HG02970 (cell line): ENCODE results near the gene BEAN1.

Source experiments
- ATAC-seq: cut with Tn5 transposase; IDR thresholded peaks from one replicate; pipeline ENCODE4 v1.9.1; 2021; ENCODE audit warnings: mild to moderate bottlenecking, moderate library complexity, moderate number of reproducible peaks; ENCODE audit not compliant: unreplicated experiment, low FRiP score

BEAN1 gene

DNA sequence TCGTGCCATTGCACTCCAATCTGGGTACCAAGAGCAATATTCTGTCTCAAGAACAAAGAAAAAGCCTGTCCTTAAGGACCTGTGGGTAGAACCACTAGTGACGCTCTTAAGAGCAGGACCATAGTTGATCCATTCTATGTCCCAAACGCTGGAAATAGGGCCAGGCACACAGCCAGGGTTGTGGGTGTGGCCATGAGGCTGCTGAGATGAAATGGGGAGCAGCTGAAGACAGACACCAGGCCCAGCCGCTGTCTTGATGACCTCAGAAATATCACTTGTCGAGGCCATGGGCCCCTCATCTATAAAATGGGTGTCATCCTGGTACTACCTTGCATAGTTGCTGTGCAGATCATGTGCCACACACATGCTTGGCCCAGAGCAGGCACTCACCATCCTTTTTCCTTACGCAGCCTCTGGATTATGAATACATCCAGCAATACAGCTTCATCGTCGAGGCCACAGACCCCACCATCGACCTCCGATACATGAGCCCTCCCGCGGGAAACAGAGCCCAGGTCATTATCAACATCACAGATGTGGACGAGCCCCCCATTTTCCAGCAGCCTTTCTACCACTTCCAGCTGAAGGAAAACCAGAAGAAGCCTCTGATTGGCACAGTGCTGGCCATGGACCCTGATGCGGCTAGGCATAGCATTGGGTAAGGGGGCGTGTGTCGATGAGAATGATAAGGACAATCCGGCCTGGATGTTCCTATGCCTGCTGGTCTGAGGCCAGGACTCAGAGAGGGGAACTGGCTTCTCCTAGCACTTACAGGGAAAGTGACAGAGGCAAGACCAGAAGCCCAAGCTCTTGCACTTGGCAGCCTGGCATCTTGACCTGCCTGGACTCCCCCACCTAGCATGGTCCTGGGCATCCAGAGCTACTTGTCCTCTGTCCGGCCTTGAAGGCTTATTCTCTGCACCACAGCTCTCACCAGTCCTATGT lies 35.1 kb upstream of the BEAN1 start:
- no peak for ATAC-seq

DNA sequence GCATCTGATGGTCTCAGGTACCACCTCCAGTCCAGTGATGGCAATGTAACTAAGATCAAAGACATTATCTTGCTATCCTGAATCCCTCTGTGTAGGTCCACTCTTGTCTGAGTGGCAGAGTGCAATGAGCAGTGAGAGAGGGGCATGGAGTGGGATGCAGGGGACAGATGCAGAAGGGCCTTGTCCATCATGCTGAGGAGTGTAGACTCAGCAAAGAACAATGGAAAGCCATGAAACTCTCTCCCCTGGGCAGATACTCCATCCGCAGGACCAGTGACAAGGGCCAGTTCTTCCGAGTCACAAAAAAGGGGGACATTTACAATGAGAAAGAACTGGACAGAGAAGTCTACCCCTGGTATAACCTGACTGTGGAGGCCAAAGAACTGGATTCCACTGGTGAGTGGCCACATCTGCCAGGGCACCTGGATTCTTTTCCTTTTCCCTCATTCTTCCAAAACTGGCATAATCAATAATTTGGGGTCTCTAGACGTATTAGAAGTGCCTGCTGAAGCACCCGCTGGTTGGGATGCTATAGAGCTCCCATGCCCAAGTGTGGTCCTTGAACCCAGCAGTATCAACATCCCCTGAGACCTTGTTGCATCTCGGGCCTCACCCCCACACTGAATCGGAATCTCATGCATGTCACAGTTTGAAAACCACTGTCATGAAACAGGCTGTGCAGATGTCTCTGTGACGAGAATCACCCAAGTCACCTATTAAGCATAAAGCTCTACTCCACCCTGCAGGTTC lies 31.1 kb upstream of the BEAN1 start:
- no peak for ATAC-seq

DNA sequence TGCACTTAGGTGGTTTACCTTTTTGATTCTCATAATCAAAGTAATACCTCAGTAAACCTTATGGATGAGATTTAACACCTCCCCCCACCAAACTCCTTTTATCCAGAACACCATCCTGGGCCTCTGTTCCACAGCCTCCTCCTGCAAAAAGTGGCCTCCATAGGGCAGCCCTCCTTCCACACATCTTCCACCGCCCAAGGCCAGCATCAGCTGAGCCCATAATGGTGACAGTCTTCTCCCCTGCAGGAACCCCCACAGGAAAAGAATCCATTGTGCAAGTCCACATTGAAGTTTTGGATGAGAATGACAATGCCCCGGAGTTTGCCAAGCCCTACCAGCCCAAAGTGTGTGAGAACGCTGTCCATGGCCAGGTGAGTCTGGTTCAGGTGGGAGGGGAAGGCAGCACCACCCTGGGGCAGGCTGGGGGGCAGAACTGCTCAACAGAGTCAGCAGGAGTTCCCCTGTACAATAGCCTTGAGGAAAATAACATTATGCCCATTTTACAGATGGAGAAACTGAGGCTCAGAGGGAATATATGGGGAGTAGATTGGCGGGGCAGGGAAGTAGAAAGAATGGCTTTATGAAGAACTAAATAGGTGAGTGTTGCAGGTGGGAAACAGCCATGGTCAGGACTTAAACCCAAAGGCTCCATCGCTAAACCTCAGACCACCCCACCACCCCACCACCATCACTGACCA lies 29.2 kb upstream of the BEAN1 start:
- ATAC-seq: no peak

DNA sequence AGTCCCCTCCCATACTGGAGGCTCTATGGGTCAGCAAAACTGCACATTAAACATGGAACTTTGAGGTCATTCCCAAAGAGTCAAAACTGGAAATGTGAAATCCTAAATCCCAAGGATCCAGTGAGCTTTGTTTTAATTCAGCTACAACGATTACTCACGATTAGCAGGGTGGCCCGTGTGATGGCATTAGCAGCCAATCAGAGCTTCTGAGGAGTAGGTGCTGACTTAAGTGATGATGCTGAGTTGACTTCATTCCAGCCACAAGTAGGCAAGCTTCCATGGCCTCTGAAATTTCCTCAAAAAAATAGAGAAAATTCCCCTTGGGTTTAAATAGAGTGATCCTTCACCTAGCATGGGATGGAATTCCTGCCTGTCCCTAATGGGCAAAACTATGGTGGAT lies 28.1 kb upstream of the BEAN1 start:
- no peak for ATAC-seq

DNA sequence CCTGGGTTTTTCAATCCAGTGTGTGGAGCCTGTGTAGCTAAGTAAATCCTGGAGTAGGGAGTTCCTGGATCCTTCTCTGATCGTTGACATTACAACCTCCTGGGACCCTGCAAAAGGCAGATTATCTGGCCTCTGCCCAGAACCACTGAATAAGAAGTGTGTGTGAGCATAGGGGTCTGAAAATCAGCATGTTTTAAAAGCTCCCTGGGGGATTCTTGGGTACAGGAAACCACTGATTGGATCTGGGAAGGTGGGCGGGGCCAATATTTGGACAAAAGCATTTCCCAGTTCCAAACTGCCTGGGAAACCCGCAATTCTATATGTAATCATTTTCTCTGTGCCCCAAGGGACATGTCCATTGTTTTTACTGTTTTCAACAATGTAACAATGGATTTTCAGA lies 27.2 kb upstream of the BEAN1 start:
- ATAC-seq: no peak

DNA sequence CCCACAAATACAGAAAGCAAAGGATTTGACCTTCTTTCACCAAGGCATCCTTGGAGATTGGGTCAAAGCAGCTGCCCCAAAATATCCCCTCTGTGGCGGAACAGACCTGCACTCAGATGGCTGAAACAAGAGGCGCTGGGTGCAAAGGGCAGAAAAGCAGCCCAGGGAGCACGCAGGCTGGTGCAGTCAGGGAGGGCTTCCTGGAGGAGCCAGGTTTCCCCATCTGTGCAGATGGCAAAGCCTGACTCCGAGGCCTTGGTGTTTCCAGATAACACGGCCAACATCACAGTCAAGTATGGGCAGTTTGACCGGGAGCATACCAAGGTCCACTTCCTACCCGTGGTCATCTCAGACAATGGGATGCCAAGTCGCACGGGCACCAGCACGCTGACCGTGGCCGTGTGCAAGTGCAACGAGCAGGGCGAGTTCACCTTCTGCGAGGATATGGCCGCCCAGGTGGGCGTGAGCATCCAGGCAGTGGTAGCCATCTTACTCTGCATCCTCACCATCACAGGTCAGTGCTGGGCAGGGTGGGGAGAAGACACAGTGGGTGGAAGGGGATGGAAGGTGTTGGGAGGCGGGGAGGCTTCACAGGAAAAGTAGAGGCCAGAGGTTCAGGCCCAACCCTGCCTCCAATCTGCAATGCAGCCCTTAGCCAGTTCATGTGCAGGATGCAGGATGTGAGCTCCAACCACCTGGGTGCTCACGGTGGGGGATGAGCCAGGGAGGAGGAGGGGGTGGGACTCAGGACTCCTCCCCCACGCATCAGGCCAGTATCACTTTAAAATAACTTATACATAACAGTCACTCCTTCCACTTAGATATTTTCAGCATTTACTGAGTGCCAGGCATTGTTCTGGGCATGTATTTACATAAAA lies 26.4 kb upstream of the BEAN1 start:
- no peak for ATAC-seq

DNA sequence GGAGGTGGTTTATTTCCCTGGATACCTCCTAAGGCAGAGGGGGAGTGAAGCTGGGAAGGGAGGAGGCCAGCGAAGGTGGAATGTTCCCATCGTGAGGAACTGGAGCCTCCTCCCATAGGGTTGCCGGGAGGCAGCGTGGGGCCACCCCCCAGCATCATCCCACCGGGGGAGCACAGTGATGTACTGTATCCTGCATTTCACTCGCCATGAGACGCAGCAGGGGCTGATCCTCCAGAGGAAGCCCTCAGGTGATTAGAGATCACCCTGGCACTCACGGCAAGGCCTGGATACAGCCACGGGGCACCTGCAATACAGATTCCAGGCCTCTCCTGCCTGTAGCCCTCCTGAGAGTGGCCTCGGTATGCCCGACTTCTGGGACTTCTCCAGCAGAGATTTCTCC lies 25.5 kb upstream of the BEAN1 start:
- no peak for ATAC-seq

DNA sequence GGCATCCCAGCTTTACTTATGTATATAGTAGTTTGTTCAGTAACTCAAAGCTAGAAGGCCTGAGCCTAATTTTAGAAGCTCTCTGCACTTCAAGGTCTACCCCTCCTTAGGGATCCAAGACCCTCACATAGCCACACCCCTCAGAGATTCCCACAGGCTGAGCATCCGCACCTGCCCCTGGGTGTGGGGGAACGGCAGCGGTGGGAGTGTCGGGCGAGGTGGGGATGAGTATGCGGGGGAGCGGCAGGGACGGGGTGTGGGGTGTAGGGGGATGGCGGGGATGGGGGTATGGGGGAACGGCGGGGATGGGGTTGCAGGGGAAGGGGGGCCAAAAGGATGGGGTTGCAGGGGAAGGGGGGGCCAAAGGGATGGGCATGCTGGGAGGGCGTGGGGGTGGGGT lies 24.9 kb upstream of the BEAN1 start:
- no peak for ATAC-seq

DNA sequence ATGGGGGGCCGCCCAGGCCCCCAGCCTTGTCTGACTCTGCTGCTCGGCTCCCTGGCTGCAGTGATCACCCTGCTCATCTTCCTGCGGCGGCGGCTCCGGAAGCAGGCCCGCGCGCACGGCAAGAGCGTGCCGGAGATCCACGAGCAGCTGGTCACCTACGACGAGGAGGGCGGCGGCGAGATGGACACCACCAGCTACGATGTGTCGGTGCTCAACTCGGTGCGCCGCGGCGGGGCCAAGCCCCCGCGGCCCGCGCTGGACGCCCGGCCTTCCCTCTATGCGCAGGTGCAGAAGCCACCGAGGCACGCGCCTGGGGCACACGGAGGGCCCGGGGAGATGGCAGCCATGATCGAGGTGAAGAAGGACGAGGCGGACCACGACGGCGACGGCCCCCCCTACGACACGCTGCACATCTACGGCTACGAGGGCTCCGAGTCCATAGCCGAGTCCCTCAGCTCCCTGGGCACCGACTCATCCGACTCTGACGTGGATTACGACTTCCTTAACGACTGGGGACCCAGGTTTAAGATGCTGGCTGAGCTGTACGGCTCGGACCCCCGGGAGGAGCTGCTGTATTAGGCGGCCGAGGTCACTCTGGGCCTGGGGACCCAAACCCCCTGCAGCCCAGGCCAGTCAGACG lies 24.4 kb upstream of the BEAN1 start:
- ATAC-seq: no peak

DNA sequence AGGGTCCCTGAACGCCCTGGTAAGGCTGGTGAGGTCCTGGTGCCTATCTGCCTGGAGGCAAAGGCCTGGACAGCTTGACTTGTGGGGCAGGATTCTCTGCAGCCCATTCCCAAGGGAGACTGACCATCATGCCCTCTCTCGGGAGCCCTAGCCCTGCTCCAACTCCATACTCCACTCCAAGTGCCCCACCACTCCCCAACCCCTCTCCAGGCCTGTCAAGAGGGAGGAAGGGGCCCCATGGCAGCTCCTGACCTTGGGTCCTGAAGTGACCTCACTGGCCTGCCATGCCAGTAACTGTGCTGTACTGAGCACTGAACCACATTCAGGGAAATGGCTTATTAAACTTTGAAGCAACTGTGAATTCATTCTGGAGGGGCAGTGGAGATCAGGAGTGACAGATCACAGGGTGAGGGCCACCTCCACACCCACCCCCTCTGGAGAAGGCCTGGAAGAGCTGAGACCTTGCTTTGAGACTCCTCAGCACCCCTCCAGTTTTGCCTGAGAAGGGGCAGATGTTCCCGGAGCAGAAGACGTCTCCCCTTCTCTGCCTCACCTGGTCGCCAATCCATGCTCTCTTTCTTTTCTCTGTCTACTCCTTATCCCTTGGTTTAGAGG lies 23.5 kb upstream of the BEAN1 start:
- ATAC-seq: no peak

DNA sequence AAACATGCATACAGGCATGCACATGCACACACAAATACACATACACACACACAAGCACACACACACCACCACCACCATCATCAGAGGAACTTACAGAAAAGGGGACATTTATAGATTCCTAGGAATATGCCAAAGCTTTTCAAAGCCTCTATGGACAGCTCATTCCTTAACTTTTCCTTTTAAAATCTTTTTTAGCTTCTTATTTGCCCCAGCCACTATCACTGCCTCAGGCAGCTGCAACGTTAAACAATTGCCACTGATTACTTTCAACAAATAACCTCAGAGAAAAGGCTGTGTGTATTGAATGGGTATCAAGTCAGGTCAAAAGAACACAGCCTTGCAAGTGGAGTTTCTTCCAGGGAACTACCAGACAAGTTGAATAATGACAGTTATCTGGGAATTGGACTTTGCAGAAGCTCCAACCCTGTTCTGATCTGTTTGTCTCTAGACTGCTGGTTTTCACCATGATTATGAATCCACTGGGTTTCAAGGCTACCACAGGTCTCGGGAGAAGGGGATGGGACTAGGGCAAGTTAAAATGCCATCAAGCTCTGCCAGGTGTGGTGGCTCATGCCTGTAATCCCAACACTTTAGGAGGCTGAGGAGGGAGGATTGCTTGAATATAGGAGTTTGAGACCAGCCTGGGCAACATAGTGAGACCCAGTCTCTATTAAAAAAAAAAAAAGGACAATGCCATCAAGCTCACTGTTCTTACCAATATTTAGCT lies 21.9 kb upstream of the BEAN1 start:
- no peak for ATAC-seq

DNA sequence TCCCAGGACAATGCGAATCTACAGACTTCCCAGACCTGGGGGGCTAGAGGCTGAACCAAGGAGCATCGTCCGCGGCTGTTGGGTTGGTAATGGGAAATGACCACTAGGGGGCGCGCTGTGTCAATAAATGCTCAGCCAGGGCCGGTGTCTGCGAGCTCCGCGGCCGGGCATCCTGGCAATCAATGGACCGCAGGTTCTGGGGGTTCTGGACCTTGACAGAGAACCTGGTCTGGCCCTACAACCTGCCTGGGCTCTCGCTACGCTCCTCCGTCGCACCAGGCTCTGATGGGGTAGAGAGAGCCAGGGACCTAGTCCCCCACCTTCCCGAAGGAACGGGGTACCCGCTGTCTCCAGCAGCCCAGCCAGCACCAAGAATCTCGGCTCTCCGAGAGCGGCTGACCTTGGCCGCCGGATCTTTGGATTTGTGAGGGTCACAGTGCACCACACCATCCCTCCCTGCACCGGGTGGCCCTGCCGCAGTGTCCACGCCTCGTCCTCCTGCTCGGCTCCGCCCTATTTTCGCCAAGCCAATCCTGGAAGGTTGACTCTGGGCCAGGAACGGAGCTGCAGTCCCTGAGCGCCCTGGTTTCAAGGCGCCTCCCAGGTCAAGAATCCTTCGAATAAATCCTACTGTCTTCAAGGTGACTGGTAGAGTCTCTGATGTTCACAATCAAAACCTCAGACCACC lies 20.4 kb upstream of the BEAN1 start:
- ATAC-seq: peak; percentile 81

DNA sequence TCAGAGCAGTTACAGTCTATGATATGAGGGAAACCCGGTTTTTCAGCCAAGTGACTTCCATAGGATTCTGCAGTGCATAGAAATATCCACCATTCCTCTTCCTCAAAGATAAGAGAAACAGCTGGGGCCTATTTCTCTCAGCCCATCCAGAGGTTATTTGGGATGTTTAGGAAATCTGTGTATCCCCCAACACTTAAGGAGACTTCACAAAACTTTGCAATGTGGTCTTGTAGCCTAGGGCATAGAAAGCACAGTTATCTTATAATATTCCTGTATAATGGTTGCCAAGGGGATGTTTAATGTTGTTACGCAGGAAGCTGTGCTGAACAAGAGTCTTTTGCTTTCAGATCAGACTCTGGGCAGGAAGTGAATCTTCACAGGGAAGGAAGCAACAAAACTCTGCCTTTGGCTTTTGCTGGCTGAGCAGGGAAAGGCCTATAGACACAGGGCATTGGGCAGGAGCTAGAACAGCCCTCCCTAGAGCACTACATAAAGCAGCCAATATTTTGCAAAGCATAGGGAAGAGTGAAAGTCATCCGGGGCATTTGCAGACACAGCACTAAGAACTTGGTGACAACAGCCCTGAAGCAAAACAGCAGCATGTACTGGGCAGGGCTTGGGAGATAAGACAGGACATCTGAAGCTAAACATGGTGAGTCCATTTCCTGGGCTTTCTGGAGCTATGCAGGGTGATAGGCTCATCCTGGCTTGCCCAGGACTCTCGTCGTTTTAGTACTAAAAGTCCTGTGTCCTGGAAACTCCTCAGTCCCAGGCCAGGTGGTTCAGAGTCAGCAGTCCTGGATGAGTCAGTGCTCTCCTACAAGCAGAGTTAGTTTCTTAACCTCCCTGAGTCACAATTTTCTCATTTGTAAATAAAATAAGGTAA lies 18.7 kb upstream of the BEAN1 start:
- no peak for ATAC-seq

DNA sequence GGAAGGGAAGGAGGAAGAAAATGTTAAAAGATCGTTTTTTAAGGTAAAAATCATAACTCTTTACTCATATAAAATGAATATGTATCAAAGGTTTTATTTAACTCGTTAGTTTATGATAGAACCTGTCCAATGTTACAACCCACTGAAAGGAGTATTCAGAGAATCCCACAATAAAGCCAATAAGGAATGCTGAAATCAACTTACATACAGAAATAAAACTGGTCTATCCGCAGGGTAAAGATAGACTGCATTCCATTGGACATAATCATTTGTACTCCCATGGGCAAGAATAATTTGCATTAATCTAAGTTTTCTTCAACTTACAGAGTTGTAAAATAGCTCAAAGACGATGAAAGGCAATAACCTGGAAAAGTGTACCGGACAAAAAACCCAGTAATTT lies 17.9 kb upstream of the BEAN1 start:
- no peak for ATAC-seq

DNA sequence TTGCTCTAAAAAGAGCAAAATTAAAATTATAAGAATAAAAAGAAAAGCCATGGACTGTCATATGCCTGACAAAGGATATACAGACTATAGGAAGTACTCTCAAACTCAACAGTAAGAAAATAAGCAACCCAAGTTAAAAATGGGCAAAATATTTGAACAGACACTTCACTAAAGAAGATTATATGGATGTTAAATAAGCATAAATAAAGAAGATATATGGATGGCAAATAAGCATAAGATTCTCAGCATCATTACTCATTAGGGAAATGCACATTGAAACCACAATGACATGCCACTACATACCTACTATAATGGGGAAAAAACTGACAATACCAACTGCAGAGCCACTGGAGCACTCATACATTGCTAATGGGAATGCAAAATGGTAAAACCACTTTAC lies 14.9 kb upstream of the BEAN1 start:
- ATAC-seq: no peak

DNA sequence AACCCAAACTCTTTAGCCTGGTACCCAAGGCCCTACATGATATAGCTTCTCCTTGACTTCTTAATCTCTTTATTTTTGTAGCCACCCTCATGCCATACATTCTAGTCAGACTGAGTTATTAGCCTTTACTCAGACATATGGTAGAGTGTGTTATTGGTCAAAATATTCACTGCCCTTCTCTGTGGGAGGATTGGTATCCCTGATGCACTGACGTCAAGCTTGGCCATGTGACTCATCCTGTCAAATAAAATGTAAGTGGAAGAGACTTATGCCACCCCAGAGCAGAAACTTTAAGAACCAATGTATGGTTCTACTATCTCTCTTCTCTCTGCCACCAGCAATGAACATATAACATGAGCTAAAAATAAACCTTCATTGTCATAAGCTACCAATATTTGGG lies 12.2 kb upstream of the BEAN1 start:
- ATAC-seq: no peak

DNA sequence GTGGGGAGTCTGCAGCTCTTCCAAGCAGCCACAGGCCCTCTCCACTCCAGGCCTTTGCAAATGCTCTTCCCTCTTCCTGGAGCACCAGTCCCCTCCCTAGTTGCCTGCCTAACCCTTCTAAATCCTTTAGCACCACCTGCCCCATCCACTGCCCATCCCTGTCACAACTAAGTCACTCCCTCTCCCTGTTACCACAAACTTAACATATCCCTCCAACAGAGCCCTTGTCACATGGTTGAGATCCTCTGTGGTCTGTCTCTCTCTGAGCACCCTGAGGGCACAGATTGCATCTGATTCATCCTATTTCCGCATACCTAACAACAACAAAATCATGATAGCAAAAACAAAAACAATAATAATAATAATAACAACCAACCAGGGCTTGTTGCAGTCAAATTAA lies 11.0 kb upstream of the BEAN1 start:
- ATAC-seq: no peak
